Activated CD4-positive, alpha-beta T cell treated with anti-CD3 and anti-CD28 coated beads, Interleukin-2, amount 50 U/mL, for 24 hours (primary cell): ENCODE measurements around the gene KCNA3.

Experiments used
- DNase-seq, 2 donors: peaks; one replicate each; pipeline ENCODE4 v3.0.0-alpha.2; 2020; ENCODE audit warnings: low read depth in 1 of 2, low spot score in 1 of 2

The KCNA3 gene

GRCh38 chr1:110639724-110640386 lies 34.9 kb downstream of the KCNA3 start:
- DNase-seq: no peak

GRCh38 chr1:110638556-110638955 lies 36.2 kb downstream of the KCNA3 start:
- DNase-seq: no peak

DNA sequence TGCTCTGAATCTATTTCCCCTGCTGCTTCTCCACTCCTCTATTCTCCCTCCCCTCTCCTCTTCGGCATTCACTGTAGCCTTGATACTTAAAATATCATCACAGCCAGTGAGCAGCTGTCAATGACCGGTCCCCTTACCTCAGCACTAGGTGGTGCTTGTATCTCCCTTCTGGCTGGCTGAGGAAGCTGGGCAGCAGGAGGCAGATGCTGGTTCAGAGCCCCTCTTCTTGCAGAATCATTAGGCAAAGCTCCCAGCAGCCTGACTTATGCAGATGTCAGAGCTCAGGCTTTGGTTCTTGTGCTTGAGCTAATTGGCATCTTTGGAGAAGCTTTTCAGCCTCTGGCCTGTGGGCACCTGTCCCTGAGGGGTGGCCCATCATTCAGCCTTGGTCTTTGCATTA lies 36.7 kb downstream of the KCNA3 start:
- no peak for DNase-seq

DNA sequence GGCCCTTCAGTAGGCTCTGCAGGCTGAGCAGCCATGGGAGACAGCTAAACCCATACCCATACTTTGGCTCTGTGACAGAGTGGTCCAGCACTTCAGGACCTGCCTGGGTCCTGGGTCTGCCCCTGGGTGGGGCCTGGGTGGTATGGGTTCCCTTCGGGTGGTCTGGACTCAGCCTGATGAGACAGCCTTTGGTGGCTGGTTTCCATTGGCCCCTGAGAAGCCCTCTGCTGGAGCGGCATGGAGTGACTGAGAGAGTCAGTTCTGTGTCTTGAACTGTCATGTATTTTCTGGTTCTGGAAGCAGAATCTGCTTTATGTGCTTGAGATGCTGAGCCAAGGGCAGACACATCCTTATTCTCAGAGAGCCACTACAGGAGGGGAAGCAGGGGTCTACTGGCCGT lies 37.3 kb downstream of the KCNA3 start:
- no peak for DNase-seq

DNA sequence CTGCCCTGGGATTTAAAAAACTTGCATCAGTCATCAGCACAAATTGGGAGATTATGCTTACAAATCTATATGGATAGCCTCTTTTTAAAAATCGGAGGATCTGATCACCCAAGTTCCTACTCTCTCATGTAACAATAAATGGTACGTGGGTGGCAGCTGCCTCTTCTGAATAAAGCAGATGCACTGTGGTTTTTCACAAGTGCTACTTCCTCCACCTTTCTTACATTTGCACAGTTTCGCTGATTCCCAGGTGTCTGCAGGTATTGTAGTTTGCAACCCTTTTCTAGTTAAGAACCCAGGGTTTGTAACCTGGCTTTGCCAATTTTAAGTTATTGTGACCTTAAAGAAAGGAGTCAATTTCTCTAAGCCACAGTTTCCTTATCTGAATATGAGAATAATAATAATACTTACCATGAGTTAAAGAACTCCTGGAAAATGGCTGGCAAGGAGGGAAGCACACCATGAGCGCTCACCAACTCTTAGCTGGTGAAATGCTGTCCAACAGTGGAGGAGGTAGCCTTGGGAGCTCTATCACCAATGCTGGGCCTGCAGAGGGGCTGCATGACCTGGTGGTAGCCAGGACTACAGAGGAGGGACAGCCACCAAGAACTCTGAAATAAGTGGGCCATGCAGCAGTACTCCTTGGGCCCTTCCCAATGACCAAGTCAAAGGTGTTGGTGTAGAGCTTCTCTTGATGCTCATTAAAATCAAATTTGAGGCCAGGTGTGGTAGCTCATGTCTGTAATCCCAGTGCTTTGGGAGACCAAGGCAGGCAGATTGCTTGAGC lies 38.4 kb downstream of the KCNA3 start:
- DNase-seq: no peak

- no peak for DNase-seq
These were observed 39.3 kb downstream of the KCNA3 start for GRCh38 chr1:110635434-110635833.

GRCh38 chr1:110634455-110635311 lies 40.1 kb downstream of the KCNA3 start:
- peak; percentile 50 to 74 for DNase-seq

GRCh38 chr1:110634086-110634454 lies 40.7 kb downstream of the KCNA3 start:
- no peak for DNase-seq

DNA sequence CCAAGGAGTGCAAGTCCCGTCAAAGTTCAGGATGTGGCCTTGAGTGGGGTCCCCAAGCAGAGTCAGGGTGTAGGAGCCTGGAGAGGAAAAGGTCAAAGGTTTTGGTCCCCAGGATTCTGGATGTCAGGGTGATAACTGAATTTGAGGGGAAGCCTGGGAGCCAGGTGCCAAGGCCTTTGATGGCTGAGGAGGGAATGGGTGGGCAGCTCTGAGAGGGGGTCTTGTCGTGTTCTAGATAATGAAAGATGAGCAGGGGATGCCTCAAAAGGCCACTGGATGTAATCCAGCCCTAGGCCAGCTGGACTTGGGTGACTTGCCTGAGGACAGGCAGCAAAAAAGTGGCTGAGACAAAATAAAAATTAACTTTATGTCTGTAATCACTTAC lies 41.1 kb downstream of the KCNA3 start:
- DNase-seq: no peak

GRCh38 chr1:110631836-110632620 lies 42.7 kb downstream of the KCNA3 start:
- no peak for DNase-seq

GRCh38 chr1:110630839-110631663 lies 43.7 kb downstream of the KCNA3 start:
- peak; percentile 71 to 79 for DNase-seq

GRCh38 chr1:110628323-110629105 lies 46.2 kb downstream of the KCNA3 start:
- no peak for DNase-seq

DNA sequence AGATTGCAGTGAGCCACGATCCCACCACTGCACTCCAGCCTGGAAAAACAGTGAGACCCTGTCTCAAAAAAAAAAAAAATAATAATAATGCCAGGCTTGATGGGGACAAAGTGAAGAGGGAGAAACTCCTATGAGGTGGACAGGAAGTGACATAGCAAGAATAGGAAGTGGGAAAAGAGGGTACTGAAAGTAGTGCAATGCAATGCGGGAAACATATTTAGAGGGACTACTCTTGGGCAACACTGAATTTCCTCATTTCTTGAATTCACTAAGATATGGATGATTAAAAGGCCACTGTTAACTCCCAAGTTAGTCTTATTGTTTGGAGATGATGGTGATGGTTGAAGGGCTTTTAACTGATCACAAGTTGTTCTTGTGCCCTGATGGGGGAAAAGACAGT lies 47.0 kb downstream of the KCNA3 start:
- no peak for DNase-seq

DNA sequence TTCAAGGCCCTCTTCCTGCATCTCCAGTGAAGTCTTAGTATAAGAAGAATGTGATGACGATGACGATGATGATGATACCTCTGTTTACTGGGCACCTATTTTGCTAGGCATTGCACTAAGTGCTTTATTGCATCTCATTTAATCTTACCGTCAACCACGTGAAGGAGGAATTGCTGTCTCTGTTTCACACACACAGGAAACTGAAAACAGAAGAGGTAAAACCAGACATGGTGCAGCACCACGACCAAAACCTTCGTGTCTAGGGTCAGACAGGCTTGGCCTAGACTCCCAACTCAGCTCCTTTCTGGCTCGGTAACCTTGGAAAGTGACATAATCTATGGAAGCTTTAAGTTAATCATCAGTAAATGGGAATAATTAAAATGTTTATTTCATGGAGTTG lies 47.9 kb downstream of the KCNA3 start:
- no peak for DNase-seq
